Tibial nerve (tissue), 4 donors: Measurements from ENCODE around the gene TNS2. TPM values are rescaled to one million over a fixed set of nuclear protein-coding genes. Genes with fewer than 3 reads are reported as not detected.

Experiments used
- DNase-seq, 2 donors: peaks; one replicate each; pipeline ENCODE4 v3.0.0-alpha.2; 2019; ENCODE audit warnings: low spot score in 2 of 2
- H3K27ac ChIP-seq, 4 donors: fragments of 200-600 bp; sonication (generic) in 3 of 4; one replicate each; pipeline ENCODE4 v1.5.1; 2017 to 2019; ENCODE audit warnings: mild to moderate bottlenecking in 1 of 4
- H3K27me3 ChIP-seq, 2 donors: fragments of 200-600 bp; sonication (generic) in 1 of 2; one replicate each; pipeline versions ENCODE4 v1.5.1 to v1.6.0; 2017 to 2019
- H3K36me3 ChIP-seq, 3 donors: fragments of 200-600 bp; sonication (generic); one replicate each; pipeline ENCODE4 v1.5.1; 2018 to 2019
- H3K4me1 ChIP-seq, 4 donors: fragments of 200-600 bp; sonication (generic) in 3 of 4; one replicate each; pipeline ENCODE4 v1.5.1; 2017 to 2019
- H3K4me3 ChIP-seq, 4 donors: fragments of 200-600 bp; sonication (generic) in 3 of 4; one replicate each; pipeline ENCODE4 v1.5.1; 2017 to 2019; ENCODE audit warnings: mild to moderate bottlenecking in 1 of 4, moderate library complexity in 1 of 4
- H3K9me3 ChIP-seq, 4 donors: fragments of 200-600 bp; sonication (generic) in 3 of 4; one replicate each; pipeline ENCODE4 v1.5.1; 2017 to 2019
- EP300 ChIP-seq, 2 donors: sonication (generic); formaldehyde crosslinking; IDR thresholded peaks; one replicate each; pipeline ENCODE4 v1.6.1; 2017; ENCODE audit warnings: antibody characterized with exemption in 2 of 2, mild to moderate bottlenecking in 1 of 2
- POLR2A ChIP-seq, 2 donors: fragments of 450-650 bp; IDR thresholded peaks; one replicate each; pipeline ENCODE4 v1.6.1; 2017; ENCODE audit warnings: antibody characterized with exemption in 2 of 2, mild to moderate bottlenecking in 2 of 2, moderate library complexity in 2 of 2
- WGBS, 2 donors: methylation state at CpG; one replicate each; pipeline ENCODE4 v1.1.5; 2018; 5-methylcytosine and 5-hydroxymethylcytosine counted together
- total RNA-seq, 4 donors: library from RNA; depleted of rRNA; stranded (reverse); fragments of >200 nt; gene quantifications; one replicate each; pipeline ENCODE4 v1.1.0, GENCODE V29; 2016
- TF ChIP-seq, protein P1 (sequence below), 5 experiments: fragments of 200-600 bp in 3 of 5; fragments of 450-650 bp in 2 of 5; sonication (generic) in 3 of 5; IDR thresholded peaks; one replicate each; pipeline ENCODE4 v1.5.1; 2016 to 2019; ENCODE audit warnings: antibody characterized with exemption in 5 of 5, mild to moderate bottlenecking in 3 of 5, moderate library complexity in 2 of 5

Gene TNS2
- total RNA-seq, 4 donors from 2014 or later: 411 to 653 (median 546) TPM

DNA sequence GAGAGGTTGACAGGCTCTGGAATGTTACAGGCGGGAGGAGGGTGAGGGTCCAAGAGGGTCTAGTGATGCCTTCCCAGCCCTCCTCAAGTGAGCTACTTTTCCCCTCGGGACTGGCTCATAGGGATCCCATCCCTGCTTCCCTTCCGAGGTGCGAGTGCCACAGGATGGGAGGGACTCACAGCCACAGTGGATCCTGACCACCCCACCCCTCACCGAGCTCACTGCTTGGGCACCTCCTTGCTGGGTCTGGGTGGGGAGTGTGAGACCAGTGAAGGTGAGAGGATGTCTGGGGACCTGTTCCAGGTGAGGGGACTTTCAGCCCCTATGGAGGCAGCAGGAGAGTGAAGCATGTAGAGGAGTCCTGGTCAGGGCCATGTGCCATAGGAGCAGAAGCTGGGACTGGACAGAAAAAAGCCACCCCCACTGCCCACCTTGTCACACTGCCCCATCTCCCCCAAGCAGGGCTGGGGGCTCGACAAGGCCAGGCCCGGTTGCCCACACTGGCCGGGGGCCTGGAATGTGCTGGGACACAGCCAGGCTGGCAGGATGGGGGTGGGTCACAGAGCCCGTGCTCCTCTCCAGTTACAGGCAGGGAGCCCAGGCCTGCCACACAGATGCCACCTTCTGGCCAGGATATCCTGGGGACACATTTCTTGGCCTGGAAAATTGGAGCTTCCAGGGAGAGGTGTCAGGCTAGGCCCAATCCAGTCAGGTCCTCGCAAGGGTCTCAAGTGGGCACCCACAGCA lies 1.7 kb upstream of the TNS2 start:
- H3K27me3 ChIP-seq: no peaks in the 10 kb centered on the region
- H3K4me3 ChIP-seq: peak overlapping the region; percentile 54 to 89 (median 70)
- peaks cover 0 to 79% (median 61%) of the 10 kb centered on the region in 4 donors for H3K4me1 ChIP-seq
- peaks cover 0 to 9% (median 0%) of the 10 kb centered on the region in 3 donors for H3K36me3 ChIP-seq
- 12 to 18% methylated on average over 9 to 10 of the region's 10 CpGs for WGBS, 2 donors
- H3K27ac ChIP-seq: peak overlapping the region; percentile 94 to 100 (median 97)
- peak in 1 of 2 donors; percentile 31 for DNase-seq
- no peak for TF ChIP-seq POLR2A (IDR thresholded peaks at IDR 0.05)
- TF ChIP-seq, protein P1, sequence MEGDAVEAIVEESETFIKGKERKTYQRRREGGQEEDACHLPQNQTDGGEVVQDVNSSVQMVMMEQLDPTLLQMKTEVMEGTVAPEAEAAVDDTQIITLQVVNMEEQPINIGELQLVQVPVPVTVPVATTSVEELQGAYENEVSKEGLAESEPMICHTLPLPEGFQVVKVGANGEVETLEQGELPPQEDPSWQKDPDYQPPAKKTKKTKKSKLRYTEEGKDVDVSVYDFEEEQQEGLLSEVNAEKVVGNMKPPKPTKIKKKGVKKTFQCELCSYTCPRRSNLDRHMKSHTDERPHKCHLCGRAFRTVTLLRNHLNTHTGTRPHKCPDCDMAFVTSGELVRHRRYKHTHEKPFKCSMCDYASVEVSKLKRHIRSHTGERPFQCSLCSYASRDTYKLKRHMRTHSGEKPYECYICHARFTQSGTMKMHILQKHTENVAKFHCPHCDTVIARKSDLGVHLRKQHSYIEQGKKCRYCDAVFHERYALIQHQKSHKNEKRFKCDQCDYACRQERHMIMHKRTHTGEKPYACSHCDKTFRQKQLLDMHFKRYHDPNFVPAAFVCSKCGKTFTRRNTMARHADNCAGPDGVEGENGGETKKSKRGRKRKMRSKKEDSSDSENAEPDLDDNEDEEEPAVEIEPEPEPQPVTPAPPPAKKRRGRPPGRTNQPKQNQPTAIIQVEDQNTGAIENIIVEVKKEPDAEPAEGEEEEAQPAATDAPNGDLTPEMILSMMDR (IDR thresholded peaks at IDR 0.05): peak in 2 of 5 experiments; percentile 33 to 38
- no peaks in the 10 kb centered on the region for H3K9me3 ChIP-seq

DNA sequence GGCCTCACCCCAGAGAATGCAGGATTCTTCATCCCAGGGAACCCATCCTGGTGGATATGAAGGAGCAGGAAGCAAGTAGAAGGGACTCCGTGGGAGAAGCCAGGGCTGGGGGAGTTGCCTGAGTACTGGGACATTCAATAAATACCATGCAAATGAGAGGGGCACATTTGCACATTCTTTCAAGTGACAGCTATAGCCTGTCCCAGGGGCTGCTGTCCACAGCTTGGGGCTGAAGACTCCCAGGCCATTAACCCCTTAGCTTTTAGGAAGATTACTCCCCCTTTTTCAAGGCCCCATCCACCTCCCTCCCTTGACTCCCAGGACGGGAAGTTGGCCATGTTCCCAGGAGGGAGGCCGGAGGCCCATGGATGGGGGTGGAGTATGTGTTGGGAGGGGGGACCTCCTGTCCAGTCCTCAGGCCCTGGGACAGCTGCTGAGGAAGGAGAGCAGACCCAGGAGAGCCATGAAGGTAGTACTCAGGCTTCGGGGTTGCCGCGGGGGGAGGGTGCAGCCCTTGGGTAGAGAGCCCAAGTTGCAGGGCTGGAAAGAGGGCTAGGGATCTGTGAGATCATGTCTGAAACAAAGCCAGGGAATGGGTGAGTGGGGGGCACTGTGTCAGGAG lies 974 bp upstream of the TNS2 start:
- Histone ChIP-seq H3K27me3 (no peaks in the 10 kb centered on the region), H3K4me1 (peaks cover 2 to 79% (median 62%) of the 10 kb centered on the region in 4 donors), H3K9me3 (no peaks in the 10 kb centered on the region), H3K27ac (peak overlapping the region; percentile 94 to 100 (median 97)), H3K36me3 (peaks cover 0 to 9% (median 0%) of the 10 kb centered on the region in 3 donors), H3K4me3 (peak overlapping the region; percentile 54 to 89 (median 70))
- peak in 1 of 2 donors; percentile 68 for DNase-seq
- TF ChIP-seq POLR2A (IDR thresholded peaks at IDR 0.05): peak in 1 of 2 donors; percentile 6
- TF ChIP-seq EP300 (IDR thresholded peaks at IDR 0.05): no peak
- 5% methylated on average over 5 to 6 of the region's 6 CpGs for WGBS, 2 donors

DNA sequence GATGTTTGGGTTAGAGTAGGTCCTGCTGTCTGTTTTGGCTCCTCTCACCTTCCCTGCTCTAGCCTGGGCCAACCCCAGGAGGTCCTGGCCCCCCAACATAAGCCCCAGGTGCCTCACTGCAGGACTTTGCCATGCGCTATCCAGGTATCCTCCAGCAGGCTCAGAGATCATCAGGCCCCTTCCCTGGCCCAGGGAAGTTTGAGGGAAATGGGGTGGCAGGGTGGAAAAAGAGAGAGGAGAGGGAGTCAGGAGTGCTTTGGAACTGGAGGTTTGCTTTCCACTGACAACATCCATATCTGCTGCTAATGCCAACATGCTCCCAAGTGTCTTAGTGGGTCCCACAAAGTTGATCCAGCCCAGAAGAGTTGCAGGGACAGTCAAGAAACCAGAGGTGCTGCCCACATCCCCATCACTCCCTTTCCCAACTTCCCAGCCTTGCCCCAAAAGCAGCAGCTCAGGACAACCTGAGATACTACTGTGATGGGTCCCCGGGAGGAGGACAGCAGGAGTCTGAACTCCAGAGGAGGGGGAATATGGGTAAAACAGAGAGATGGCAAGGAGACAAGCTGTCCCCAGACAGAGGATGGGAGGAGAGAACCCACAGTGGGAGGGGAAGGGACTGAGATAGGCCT lies 677 bp downstream of the TNS2 start:
- Histone ChIP-seq H3K36me3 (peaks cover 0 to 16% (median 4%) of the 10 kb centered on the region in 3 donors), H3K27me3 (no peaks in the 10 kb centered on the region), H3K9me3 (no peaks in the 10 kb centered on the region), H3K27ac (peak overlapping the region; percentile 94 to 100 (median 97)), H3K4me3 (peak overlapping the region; percentile 54 to 89 (median 70)), H3K4me1 (peaks cover 4 to 79% (median 61%) of the 10 kb centered on the region in 4 donors)
- no peak for TF ChIP-seq EP300 (IDR thresholded peaks at IDR 0.05)
- TF ChIP-seq, protein P1 (IDR thresholded peaks at IDR 0.05): no peak
- TF ChIP-seq POLR2A (IDR thresholded peaks at IDR 0.05): no peak
- WGBS, 2 donors: 35 to 43% methylated on average over 2 of the region's 2 CpGs
- DNase-seq: peak; percentile 13 to 15

DNA sequence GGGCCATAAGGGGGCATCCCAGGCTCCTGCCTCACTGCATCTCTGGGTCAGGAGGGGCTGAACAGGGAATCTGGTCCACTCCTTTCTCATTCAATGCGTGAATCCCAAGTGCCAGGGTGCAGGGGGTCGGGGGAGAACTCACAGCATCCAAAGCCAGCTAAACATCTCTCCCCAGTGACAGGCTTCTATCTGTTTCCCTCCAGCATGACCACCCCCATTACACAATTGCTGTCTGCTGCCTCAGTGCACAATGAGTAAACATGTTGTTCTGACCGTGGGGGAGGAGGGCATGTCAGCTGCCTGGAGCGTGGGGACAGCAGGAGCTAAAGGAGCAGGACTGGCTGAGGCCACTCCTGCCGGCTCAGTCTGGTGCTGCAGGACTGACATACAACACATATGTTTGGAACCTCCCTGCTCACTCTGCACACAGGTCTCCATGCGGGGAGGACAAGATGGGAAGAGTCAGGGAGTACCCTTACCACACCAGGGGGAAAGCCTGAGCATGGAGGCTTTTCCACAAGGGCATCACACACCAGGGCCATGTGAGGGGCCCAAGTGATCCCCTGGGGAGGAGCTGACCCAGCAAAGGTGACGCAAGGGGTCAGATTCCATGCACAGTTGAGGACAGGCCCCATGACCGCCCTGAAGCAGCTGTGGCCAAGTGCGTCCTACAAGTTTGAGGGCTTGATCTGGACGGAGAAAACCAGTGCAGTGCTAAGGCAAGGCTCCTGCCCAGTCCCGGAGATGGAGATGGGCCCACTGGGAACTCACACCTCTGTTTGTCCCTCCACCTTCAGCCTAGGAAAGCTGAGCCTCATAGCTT lies 1.4 kb downstream of the TNS2 start:
- peak overlapping the region; percentile 54 to 89 (median 70) for H3K4me3 ChIP-seq
- peaks cover 4 to 79% (median 57%) of the 10 kb centered on the region in 4 donors for H3K4me1 ChIP-seq
- no peaks in the 10 kb centered on the region for H3K9me3 ChIP-seq
- peak; percentile 83 to 99 for TF ChIP-seq EP300 (IDR thresholded peaks at IDR 0.05)
- TF ChIP-seq, protein P1 (IDR thresholded peaks at IDR 0.05): peak; percentile 26 to 83 (median 43)
- TF ChIP-seq POLR2A (IDR thresholded peaks at IDR 0.05): peak; percentile 65 to 84
- H3K27me3 ChIP-seq: no peaks in the 10 kb centered on the region
- H3K36me3 ChIP-seq: peaks cover 0 to 23% (median 5%) of the 10 kb centered on the region in 3 donors
- H3K27ac ChIP-seq: peak overlapping the region; percentile 94 to 100 (median 97)
- DNase-seq: peak; percentile 82 to 85
- WGBS, 2 donors: 9 to 14% methylated on average over 11 of the region's 11 CpGs
